ENCODE measurements around the gene FAM221B.

- TF ChIP-seq CTCF (IDR thresholded peaks at IDR 0.05): no peak
- TF ChIP-seq POLR2A (IDR thresholded peaks at IDR 0.05): no peak
- TF ChIP-seq POLR2AphosphoS5 (IDR thresholded peaks at IDR 0.05): no peak
Observed at GRCh38 chr9:35767458-35767857, 61.1 kb downstream of the FAM221B start.

Data from stomach (tissue), 4 donors.